Astrocyte (in vitro differentiated cells and primary cell): ENCODE results near the gene RTKN.

Source experiments
- CTCF ChIP-seq: IDR thresholded peaks from 2 replicates; pipeline ENCODE4 v1.5.1; 2011; ENCODE audit warnings: low read depth, mild to moderate bottlenecking, inconsistent platforms, low read length, moderate library complexity; ENCODE audit not compliant: insufficient read depth
- EZH2 ChIP-seq: IDR thresholded peaks from 2 replicates; pipeline ENCODE4 v1.6.1; 2012; ENCODE audit warnings: mild to moderate bottlenecking, low read length, inconsistent platforms; ENCODE audit not compliant: insufficient read depth

GRCh38 chr2:74414881-74415761 lies 26.6 kb downstream of the RTKN start:
- TF ChIP-seq CTCF (no peak), EZH2 (peak; percentile 43)
